Body of pancreas (tissue), 4 donors: ENCODE data around the gene PRCP. TPM values are rescaled to one million over a fixed set of nuclear protein-coding genes. Genes with fewer than 3 reads are reported as not detected.

Experiments
- ATAC-seq: fragments of 150-250 bp; one replicate; pipeline ENCODE4 v1.9.1; 2016
- DNase-seq, 4 donors: peaks; one replicate each; pipeline ENCODE4 v3.0.0-alpha.2; 2019
- H3K27ac ChIP-seq, 4 donors: fragments of 200-600 bp; sonication (generic); 1 replicate in 3 of 4; 2 replicates in 1 of 4; pipeline versions ENCODE4 v1.5.1 to v1.6.1; 2016 to 2019; ENCODE audit warnings: mild to moderate bottlenecking in 1 of 4, mixed read lengths in 1 of 4, moderate library complexity in 1 of 4
- H3K27me3 ChIP-seq, 2 donors: fragments of 200-600 bp; sonication (generic); one replicate each; pipeline ENCODE4 v1.6.0; 2016; ENCODE audit warnings: mild to moderate bottlenecking in 1 of 2
- H3K36me3 ChIP-seq, 2 donors: fragments of 200-600 bp; sonication (generic); replicated peaks in 1 of 2; 2 replicates each; pipeline ENCODE4 v1.5.1; 2016; ENCODE audit warnings: low read depth in 2 of 2; ENCODE audit not compliant: insufficient read depth in 1 of 2
- H3K4me1 ChIP-seq: fragments of 200-600 bp; sonication (generic); one replicate; pipeline ENCODE4 v1.6.0; 2016
- H3K4me3 ChIP-seq, 2 donors: fragments of 200-600 bp; sonication (generic); 1 replicate in 1 of 2; 2 replicates in 1 of 2; pipeline ENCODE4 v1.5.1; 2016 to 2019
- H3K9me3 ChIP-seq, 3 donors: fragments of 200-600 bp; sonication (generic); 1 replicate in 2 of 3; 2 replicates in 1 of 3; pipeline ENCODE4 v1.5.1; 2016
- POLR2A ChIP-seq, 3 donors: fragments of 450-650 bp; IDR thresholded peaks; one replicate each; pipeline ENCODE4 v1.6.1; 2016; ENCODE audit warnings: antibody characterized with exemption in 3 of 3, mild to moderate bottlenecking in 2 of 3
- WGBS, 2 donors: methylation state at CpG; one replicate each; pipeline ENCODE4 v1.1.5; 2017; 5-methylcytosine and 5-hydroxymethylcytosine counted together
- intact Hi-C: fragments of 100-400 bp; cut with DNase I; formaldehyde crosslinking; loops from one replicate; pipeline ENCODE4 v1.15.1; 2023
- total RNA-seq, 2 donors: library from RNA; depleted of rRNA; stranded (reverse); fragments of >200 nt; gene quantifications; one replicate each; pipeline ENCODE4 v1.1.0, GENCODE V29; 2016
- TF ChIP-seq, protein P1 (sequence below), 7 experiments: fragments of 450-650 bp in 4 of 7; fragments of 200-600 bp in 3 of 7; sonication (generic) in 3 of 7; IDR thresholded peaks; one replicate each; pipeline ENCODE4 v1.5.1; 2016 to 2019; ENCODE audit warnings: antibody characterized with exemption in 7 of 7

PRCP gene
- total RNA-seq, 2 donors from 2014 or later: 16.8 to 38.9 TPM

DNA sequence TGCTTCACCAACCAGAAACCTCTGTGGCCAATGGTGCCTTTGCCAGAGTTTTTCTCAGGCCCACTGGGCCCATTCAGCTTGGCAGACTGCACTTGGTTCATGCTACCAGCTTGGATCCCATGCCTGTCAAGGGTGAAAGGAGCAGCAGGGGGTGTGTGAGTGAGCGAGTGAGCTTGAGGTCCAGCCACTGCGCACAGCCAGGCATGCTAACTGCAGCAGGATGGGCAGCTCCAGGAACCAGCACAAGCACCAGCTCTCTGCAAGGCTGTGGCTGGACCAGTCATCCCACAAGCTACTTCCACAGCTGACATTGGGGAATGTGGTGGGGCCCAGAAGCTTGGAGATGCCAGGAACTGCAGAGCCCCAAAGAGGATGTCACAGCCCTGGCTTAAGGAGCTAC lies 42.1 kb upstream of the PRCP start:
- intact Hi-C loops: no loop called here
- TF ChIP-seq, protein P1, sequence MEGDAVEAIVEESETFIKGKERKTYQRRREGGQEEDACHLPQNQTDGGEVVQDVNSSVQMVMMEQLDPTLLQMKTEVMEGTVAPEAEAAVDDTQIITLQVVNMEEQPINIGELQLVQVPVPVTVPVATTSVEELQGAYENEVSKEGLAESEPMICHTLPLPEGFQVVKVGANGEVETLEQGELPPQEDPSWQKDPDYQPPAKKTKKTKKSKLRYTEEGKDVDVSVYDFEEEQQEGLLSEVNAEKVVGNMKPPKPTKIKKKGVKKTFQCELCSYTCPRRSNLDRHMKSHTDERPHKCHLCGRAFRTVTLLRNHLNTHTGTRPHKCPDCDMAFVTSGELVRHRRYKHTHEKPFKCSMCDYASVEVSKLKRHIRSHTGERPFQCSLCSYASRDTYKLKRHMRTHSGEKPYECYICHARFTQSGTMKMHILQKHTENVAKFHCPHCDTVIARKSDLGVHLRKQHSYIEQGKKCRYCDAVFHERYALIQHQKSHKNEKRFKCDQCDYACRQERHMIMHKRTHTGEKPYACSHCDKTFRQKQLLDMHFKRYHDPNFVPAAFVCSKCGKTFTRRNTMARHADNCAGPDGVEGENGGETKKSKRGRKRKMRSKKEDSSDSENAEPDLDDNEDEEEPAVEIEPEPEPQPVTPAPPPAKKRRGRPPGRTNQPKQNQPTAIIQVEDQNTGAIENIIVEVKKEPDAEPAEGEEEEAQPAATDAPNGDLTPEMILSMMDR (IDR thresholded peaks at IDR 0.05): no peak
- no peak for TF ChIP-seq POLR2A (IDR thresholded peaks at IDR 0.05)
- DNase-seq (no peak), ATAC-seq (no peak)
- H3K27ac ChIP-seq: no peak overlapping the region
- H3K9me3 ChIP-seq: no peaks in the 10 kb centered on the region
- H3K4me1 ChIP-seq: no peaks in the 10 kb centered on the region
- no peaks in the 10 kb centered on the region for H3K27me3 ChIP-seq
- no peaks in the 10 kb centered on the region for H3K36me3 ChIP-seq
- no peak overlapping the region for H3K4me3 ChIP-seq
- 92 to 100% methylated on average over 2 of the region's 2 CpGs for WGBS, 2 donors

GRCh38 chr11:82939456-82939855 lies 39.2 kb upstream of the PRCP start:
- Histone ChIP-seq H3K27me3 (no peaks in the 10 kb centered on the region), H3K4me3 (no peak overlapping the region), H3K27ac (no peak overlapping the region), H3K36me3 (no peaks in the 10 kb centered on the region), H3K9me3 (no peaks in the 10 kb centered on the region), H3K4me1 (no peaks in the 10 kb centered on the region)
- DNase-seq (no peak), ATAC-seq (no peak)
- WGBS, 2 donors: 93 to 97% methylated on average over 2 of the region's 2 CpGs
- intact Hi-C loops: no loop called here
- TF ChIP-seq, protein P1 (IDR thresholded peaks at IDR 0.05): no peak
- TF ChIP-seq POLR2A (IDR thresholded peaks at IDR 0.05): no peak

DNA sequence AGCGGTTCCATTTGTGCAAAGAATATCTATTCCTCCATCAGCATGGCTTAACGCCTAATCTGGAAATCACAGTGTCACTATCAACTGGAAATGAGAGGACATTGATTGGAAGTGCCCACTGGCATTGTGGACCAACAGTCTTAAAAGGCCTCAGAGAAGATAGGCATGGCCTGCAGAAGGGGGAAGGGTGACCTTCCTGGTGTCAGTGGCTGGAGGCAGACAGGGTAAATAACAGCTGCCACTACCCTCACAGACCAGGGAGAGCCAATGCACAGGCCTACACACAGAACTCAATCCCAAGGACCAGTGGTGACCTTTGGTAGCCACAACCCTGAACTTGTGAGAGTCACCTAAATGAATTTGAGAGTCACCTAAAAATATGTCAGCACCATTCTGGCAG lies 37.3 kb upstream of the PRCP start:
- H3K9me3 ChIP-seq: no peaks in the 10 kb centered on the region
- H3K4me3 ChIP-seq: no peak overlapping the region
- ATAC-seq: no peak
- no peaks in the 10 kb centered on the region for H3K4me1 ChIP-seq
- 94 to 96% methylated on average over 2 of the region's 2 CpGs for WGBS, 2 donors
- DNase-seq: no peak
- TF ChIP-seq, protein P1 (IDR thresholded peaks at IDR 0.05): no peak
- no peak for TF ChIP-seq POLR2A (IDR thresholded peaks at IDR 0.05)
- intact Hi-C loops: no loop called here
- no peaks in the 10 kb centered on the region for H3K36me3 ChIP-seq
- no peak overlapping the region for H3K27ac ChIP-seq
- H3K27me3 ChIP-seq: no peaks in the 10 kb centered on the region

GRCh38 chr11:82936261-82936660 lies 36.0 kb upstream of the PRCP start:
- 86 to 89% methylated on average over 3 of the region's 3 CpGs for WGBS, 2 donors

DNA sequence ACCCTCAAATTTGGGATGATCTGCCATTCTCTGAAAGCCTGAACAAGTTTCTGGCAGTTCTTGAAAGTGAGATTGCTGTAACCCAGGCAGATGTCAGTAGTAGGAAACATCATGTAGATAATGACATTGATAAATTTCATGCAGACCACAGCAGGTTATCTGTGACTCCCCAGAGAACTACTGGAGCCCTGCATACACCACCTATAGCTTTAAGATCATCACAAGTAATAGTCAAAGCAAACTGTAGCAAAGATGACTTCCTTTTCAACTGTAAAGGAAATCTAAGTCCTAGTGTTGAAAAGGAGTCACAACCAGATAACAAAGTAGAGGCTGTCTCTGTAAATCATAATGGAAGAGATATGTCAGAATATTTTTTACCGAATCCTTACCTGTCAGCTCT lies 32.3 kb upstream of the PRCP start:
- H3K36me3 ChIP-seq: no peaks in the 10 kb centered on the region
- TF ChIP-seq, protein P1 (IDR thresholded peaks at IDR 0.05): no peak
- TF ChIP-seq POLR2A (IDR thresholded peaks at IDR 0.05): no peak
- H3K27me3 ChIP-seq: no peaks in the 10 kb centered on the region
- no peak overlapping the region for H3K4me3 ChIP-seq
- WGBS, 2 donors: 71 to 96% methylated on average over 1 of the region's 1 CpG
- H3K4me1 ChIP-seq: no peaks in the 10 kb centered on the region
- ATAC-seq (no peak), DNase-seq (no peak)
- intact Hi-C loops: no loop called here
- H3K9me3 ChIP-seq: no peaks in the 10 kb centered on the region
- H3K27ac ChIP-seq: no peak overlapping the region

More at GRCh38 chr11:82936261-82936660, 36.0 kb upstream of the PRCP start:
- Histone ChIP-seq H3K27ac (no peak overlapping the region), H3K9me3 (no peaks in the 10 kb centered on the region), H3K4me3 (no peak overlapping the region), H3K4me1 (no peaks in the 10 kb centered on the region), H3K27me3 (no peaks in the 10 kb centered on the region), H3K36me3 (no peaks in the 10 kb centered on the region)
- DNase-seq: no peak
- intact Hi-C loops: no loop called here
- no peak for TF ChIP-seq POLR2A (IDR thresholded peaks at IDR 0.05)
- TF ChIP-seq, protein P1 (IDR thresholded peaks at IDR 0.05): no peak
- ATAC-seq: no peak
